ENCODE data around the gene CCNK.

CCNK gene

GRCh38 chr14:99507860-99508640 lies 26.8 kb downstream of the CCNK start:
- TF ChIP-seq GATA1 (IDR thresholded peaks at IDR 0.05; ENCODE audit: low read depth, low read length): no peak
- no peak for TF ChIP-seq POLR2A (IDR thresholded peaks at IDR 0.05; ENCODE audit: low read length)
- no peak for DNase-seq

- no peak for DNase-seq
- TF ChIP-seq POLR2A (IDR thresholded peaks at IDR 0.05; ENCODE audit: low read length) (no peak), GATA1 (IDR thresholded peaks at IDR 0.05; ENCODE audit: low read depth, low read length) (no peak)
These were observed 27.9 kb downstream of the CCNK start for GRCh38 chr14:99508896-99509629.

- DNase-seq: no peak
- TF ChIP-seq POLR2A (IDR thresholded peaks at IDR 0.05; ENCODE audit: low read length): no peak
These were observed 28.8 kb downstream of the CCNK start for GRCh38 chr14:99509871-99510555.

GRCh38 chr14:99510556-99511139 lies 29.4 kb downstream of the CCNK start:
- DNase-seq: no peak
- TF ChIP-seq POLR2A (IDR thresholded peaks at IDR 0.05; ENCODE audit: low read length) (no peak), GATA1 (IDR thresholded peaks at IDR 0.05; ENCODE audit: low read depth, low read length) (no peak)

GRCh38 chr14:99511421-99512109 lies 30.4 kb downstream of the CCNK start:
- DNase-seq: no peak
- TF ChIP-seq POLR2A (IDR thresholded peaks at IDR 0.05; ENCODE audit: low read length) (no peak), GATA1 (IDR thresholded peaks at IDR 0.05; ENCODE audit: low read depth, low read length) (no peak)

GRCh38 chr14:99512110-99512449 lies 30.9 kb downstream of the CCNK start:
- no peak for DNase-seq
- TF ChIP-seq GATA1 (IDR thresholded peaks at IDR 0.05; ENCODE audit: low read depth, low read length) (no peak), POLR2A (IDR thresholded peaks at IDR 0.05; ENCODE audit: low read length) (no peak)

GRCh38 chr14:99512571-99513182 lies 31.5 kb downstream of the CCNK start:
- DNase-seq: no peak
- TF ChIP-seq POLR2A (IDR thresholded peaks at IDR 0.05; ENCODE audit: low read length) (no peak), GATA1 (IDR thresholded peaks at IDR 0.05; ENCODE audit: low read depth, low read length) (no peak)

GRCh38 chr14:99513183-99513694 lies 32.0 kb downstream of the CCNK start:
- no peak for TF ChIP-seq POLR2A (IDR thresholded peaks at IDR 0.05; ENCODE audit: low read length)
- no peak for DNase-seq

GRCh38 chr14:99513946-99514551 lies 32.8 kb downstream of the CCNK start:
- TF ChIP-seq GATA1 (IDR thresholded peaks at IDR 0.05; ENCODE audit: low read depth, low read length) (no peak), POLR2A (IDR thresholded peaks at IDR 0.05; ENCODE audit: low read length) (no peak)
- no peak for DNase-seq

- TF ChIP-seq POLR2A (IDR thresholded peaks at IDR 0.05; ENCODE audit: low read length) (no peak), GATA1 (IDR thresholded peaks at IDR 0.05; ENCODE audit: low read depth, low read length) (no peak)
- DNase-seq: no peak
These were observed 33.5 kb downstream of the CCNK start for GRCh38 chr14:99514552-99515300.

- no peak for TF ChIP-seq POLR2A (IDR thresholded peaks at IDR 0.05; ENCODE audit: low read length)
- TF ChIP-seq GATA1 (IDR thresholded peaks at IDR 0.05; ENCODE audit: low read depth, low read length): no peak
- no peak for DNase-seq
These were observed 34.3 kb downstream of the CCNK start for GRCh38 chr14:99515301-99516155.
